K562 (cell line): Measurements from ENCODE around the gene AGRN. TPM values are rescaled to one million over a fixed set of nuclear protein-coding genes. Genes with fewer than 3 reads are reported as not detected.

Experiments
- DMBX1 ChIP-seq: fragments of 250-450 bp; sonication (Bioruptor Pico); IDR thresholded peaks from 2 replicates; pipeline ENCODE4 v1.8.0; 2022; ENCODE audit warnings: inconsistent platforms, mild to moderate bottlenecking, moderate library complexity, borderline replicate concordance
- EP400 ChIP-seq: fragments of 450-650 bp; IDR thresholded peaks from 2 replicates; pipeline ENCODE4 v1.6.1; 2017; ENCODE audit warnings: antibody characterized with exemption, mild to moderate bottlenecking, moderate library complexity
- ESRRB ChIP-seq: fragments of 250-450 bp; sonication (Bioruptor Pico); IDR thresholded peaks from 2 replicates; pipeline ENCODE4 v1.5.0; 2020; ENCODE audit warnings: mild to moderate bottlenecking, moderate library complexity, borderline replicate concordance
- GATAD2A ChIP-seq: fragments of 450-650 bp; IDR thresholded peaks from 2 replicates; pipeline ENCODE4 v1.6.1; 2017
- HDGF ChIP-seq: fragments of 450-650 bp; IDR thresholded peaks from 2 replicates; pipeline ENCODE4 v1.6.1; 2016
- HNRNPK ChIP-seq: fragments of 200-400 bp; formaldehyde crosslinking; IDR thresholded peaks from one replicate; pipeline ENCODE4 v1.6.1; 2018; ENCODE audit warnings: mild to moderate bottlenecking, low read depth, low read length; ENCODE audit not compliant: poor library complexity, severe bottlenecking
- MAZ ChIP-seq, 2 experiments: fragments of 450-650 bp in 1 of 2; sonication (generic) in 1 of 2; formaldehyde crosslinking; IDR thresholded peaks in 1 of 2; conservative IDR thresholded peaks in 1 of 2; 2 replicates each; pipeline versions ENCODE4 v1.4.0 to v1.5.0; 2020; ENCODE audit warnings: mild to moderate bottlenecking in 1 of 2, missing genetic modification reagents in 1 of 2
- MTA2 ChIP-seq: fragments of 450-650 bp; IDR thresholded peaks from 2 replicates; pipeline ENCODE4 v1.6.1; 2016; ENCODE audit warnings: low read depth
- PHF8 ChIP-seq: fragments of 200-600 bp; sonication (generic); IDR thresholded peaks from 2 replicates; pipeline ENCODE4 v1.6.1; 2012; ENCODE audit warnings: mixed run types, mild to moderate bottlenecking, inconsistent platforms, low read length, moderate library complexity, borderline replicate concordance
- RBFOX2 ChIP-seq: fragments of 200-400 bp; formaldehyde crosslinking; IDR thresholded peaks from 2 replicates; pipeline ENCODE4 v1.6.1; 2017; ENCODE audit warnings: low read depth, mild to moderate bottlenecking, low read length, moderate library complexity
- RFX1 ChIP-seq: fragments of 450-650 bp; IDR thresholded peaks from 2 replicates; pipeline ENCODE4 v1.6.1; 2016; ENCODE audit warnings: mild to moderate bottlenecking, moderate library complexity
- SAP30 ChIP-seq: fragments of 200-600 bp; sonication (generic); IDR thresholded peaks from 2 replicates; pipeline ENCODE4 v1.6.1; 2012; ENCODE audit warnings: borderline replicate concordance, low read depth, mild to moderate bottlenecking, moderate library complexity, low read length, control low read depth, inconsistent platforms; ENCODE audit not compliant: insufficient read depth, poor library complexity, severe bottlenecking
- SMAD4 ChIP-seq: fragments of 250-450 bp; sonication (Bioruptor Pico); conservative IDR thresholded peaks from 2 replicates; pipeline ENCODE4 v1.8.0; 2021; ENCODE audit warnings: inconsistent platforms, mild to moderate bottlenecking, moderate library complexity
- STAT5A ChIP-seq: IDR thresholded peaks from 2 replicates; pipeline ENCODE4 v1.6.1; 2012; ENCODE audit warnings: low read length, inconsistent platforms, borderline replicate concordance
- ZNF197 ChIP-seq: fragments of 200-800 bp; sonication (Bioruptor generic); IDR thresholded peaks from 2 replicates; pipeline ENCODE4 v1.6.1; 2016; ENCODE audit warnings: low read depth, missing genetic modification characterization, missing compliant biosample characterization
- polyA plus RNA-seq, 8 experiments: library from polyadenylated mRNA; depleted of rRNA in 4 of 8; stranded (reverse) in 5 of 8; unstranded in 3 of 8; fragments of >200 nt; fragmentation: Nextera tagmentation in 2 of 8; fragmentation: Illumina TruSeq in 1 of 8; extraction: Ambion mirVana in 2 of 8; extraction: Trizol in 1 of 8; gene quantifications; 2 replicates each; pipeline versions ENCODE4 v1.2.1 to v1.2.3, GENCODE V29; 2011 to 2014; ENCODE audit warnings: inconsistent platforms in 1 of 8, missing spikeins in 1 of 8
- total RNA-seq, 7 experiments: library from RNA; depleted of rRNA in 6 of 7; stranded (reverse); fragments of >200 nt in 6 of 7; fragmentation: Illumina TruSeq in 2 of 7; extraction: Trizol in 2 of 7; gene quantifications; 2 replicates each; pipeline versions ENCODE4 v1.2.1 to v1.2.3, GENCODE V29; 2011 to 2021; ENCODE audit warnings: low replicate concordance in 1 of 7
- TF ChIP-seq, protein P1 (sequence below): sonication (generic); formaldehyde crosslinking; IDR thresholded peaks from 2 replicates; pipeline ENCODE4 v1.8.0; 2022; ENCODE audit warnings: mild to moderate bottlenecking, low read depth, missing genetic modification reagents
- TF ChIP-seq, protein P2 (sequence below): fragments of 250-450 bp; sonication (Bioruptor Pico); IDR thresholded peaks from 2 replicates; pipeline ENCODE4 v1.9.0; 2021; ENCODE audit warnings: mild to moderate bottlenecking
- TF ChIP-seq, protein P3 (sequence below), 2 experiments: fragments of 450-650 bp in 1 of 2; IDR thresholded peaks; 2 replicates each; pipeline ENCODE4 v1.6.1; 2011 to 2017; ENCODE audit warnings: low read depth in 2 of 2, antibody characterized with exemption in 1 of 2, borderline replicate concordance in 1 of 2, low read length in 1 of 2, mild to moderate bottlenecking in 1 of 2, mixed read lengths in 1 of 2; ENCODE audit not compliant: control insufficient read depth in 1 of 2
- TF ChIP-seq, protein P4 (sequence below): fragments of 450-650 bp; formaldehyde crosslinking; IDR thresholded peaks from 2 replicates; pipeline ENCODE4 v1.4.0; 2022; ENCODE audit warnings: missing genetic modification characterization
- TF ChIP-seq, protein P5 (sequence below): fragments of 200-800 bp; sonication (Bioruptor generic); IDR thresholded peaks from 2 replicates; pipeline ENCODE4 v1.6.1; 2017; ENCODE audit warnings: missing genetic modification characterization, missing compliant biosample characterization

The AGRN gene
- total and polyA plus RNA-seq, 9 of the 15 experiments (the other 6 are each of a cell fraction or from before 2014, with no cell fraction given) = 0.04 to 111 (median 18.1) TPM

DNA sequence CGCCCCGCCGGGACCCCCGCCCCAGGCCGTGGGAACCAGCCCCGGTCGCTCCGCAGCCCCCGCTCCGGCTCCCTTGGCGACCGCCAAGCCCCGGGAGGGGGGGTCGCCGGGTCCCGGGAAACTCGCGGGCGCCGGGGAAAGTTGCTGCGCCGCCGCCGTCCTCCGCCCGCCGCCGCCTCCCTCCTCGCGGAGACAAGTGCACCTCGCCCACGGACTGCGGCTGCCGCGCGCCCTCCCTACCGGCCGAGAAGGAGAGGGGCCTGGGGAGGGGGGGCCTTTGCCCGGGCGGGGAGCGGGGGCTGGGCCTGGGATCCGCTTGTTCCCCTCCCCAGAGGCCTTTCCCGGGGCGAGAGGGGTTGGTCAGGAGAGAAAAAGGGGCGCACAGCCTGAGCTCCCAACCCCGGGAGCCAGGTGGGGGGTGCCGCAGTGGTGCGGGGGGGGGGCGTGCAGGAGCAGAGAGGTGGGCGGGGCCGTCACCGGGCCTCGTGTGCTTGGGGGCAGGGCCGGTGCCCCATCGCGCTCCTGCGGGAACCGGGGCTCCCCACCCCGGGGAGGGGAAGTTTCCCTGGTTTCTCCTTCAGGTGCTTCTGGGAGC, 592 bp downstream of the AGRN start (continued):
- TF ChIP-seq RBFOX2 = peak; percentile 11; the same call in 1 of the 2 replicates
- TF ChIP-seq, protein P1, sequence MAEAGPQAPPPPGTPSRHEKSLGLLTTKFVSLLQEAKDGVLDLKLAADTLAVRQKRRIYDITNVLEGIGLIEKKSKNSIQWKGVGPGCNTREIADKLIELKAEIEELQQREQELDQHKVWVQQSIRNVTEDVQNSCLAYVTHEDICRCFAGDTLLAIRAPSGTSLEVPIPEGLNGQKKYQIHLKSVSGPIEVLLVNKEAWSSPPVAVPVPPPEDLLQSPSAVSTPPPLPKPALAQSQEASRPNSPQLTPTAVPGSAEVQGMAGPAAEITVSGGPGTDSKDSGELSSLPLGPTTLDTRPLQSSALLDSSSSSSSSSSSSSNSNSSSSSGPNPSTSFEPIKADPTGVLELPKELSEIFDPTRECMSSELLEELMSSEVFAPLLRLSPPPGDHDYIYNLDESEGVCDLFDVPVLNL (CRISPR knock-in tag) = no peak
- TF ChIP-seq, protein P2, sequence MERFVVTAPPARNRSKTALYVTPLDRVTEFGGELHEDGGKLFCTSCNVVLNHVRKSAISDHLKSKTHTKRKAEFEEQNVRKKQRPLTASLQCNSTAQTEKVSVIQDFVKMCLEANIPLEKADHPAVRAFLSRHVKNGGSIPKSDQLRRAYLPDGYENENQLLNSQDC (CRISPR knock-in tag) = no peak
- TF ChIP-seq, protein P3, sequence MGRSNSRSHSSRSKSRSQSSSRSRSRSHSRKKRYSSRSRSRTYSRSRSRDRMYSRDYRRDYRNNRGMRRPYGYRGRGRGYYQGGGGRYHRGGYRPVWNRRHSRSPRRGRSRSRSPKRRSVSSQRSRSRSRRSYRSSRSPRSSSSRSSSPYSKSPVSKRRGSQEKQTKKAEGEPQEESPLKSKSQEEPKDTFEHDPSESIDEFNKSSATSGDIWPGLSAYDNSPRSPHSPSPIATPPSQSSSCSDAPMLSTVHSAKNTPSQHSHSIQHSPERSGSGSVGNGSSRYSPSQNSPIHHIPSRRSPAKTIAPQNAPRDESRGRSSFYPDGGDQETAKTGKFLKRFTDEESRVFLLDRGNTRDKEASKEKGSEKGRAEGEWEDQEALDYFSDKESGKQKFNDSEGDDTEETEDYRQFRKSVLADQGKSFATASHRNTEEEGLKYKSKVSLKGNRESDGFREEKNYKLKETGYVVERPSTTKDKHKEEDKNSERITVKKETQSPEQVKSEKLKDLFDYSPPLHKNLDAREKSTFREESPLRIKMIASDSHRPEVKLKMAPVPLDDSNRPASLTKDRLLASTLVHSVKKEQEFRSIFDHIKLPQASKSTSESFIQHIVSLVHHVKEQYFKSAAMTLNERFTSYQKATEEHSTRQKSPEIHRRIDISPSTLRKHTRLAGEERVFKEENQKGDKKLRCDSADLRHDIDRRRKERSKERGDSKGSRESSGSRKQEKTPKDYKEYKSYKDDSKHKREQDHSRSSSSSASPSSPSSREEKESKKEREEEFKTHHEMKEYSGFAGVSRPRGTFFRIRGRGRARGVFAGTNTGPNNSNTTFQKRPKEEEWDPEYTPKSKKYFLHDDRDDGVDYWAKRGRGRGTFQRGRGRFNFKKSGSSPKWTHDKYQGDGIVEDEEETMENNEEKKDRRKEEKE (IDR thresholded peaks at IDR 0.05; ENCODE audit: borderline replicate concordance in 1 of 2, control insufficient read depth in 1 of 2, low read depth in 2 of 2, low read length in 1 of 2) = no peak
- no peak for TF ChIP-seq HDGF
- 0 out of 4 replicates have a peak, but pooled peaks have one; percentile 10 to 15 for TF ChIP-seq MAZ (CRISPR knock-in tag; conservative IDR thresholded peaks at IDR 0.05 in 1 of 2, IDR thresholded peaks at IDR 0.05 in 1 of 2)
- TF ChIP-seq DMBX1 (CRISPR knock-in tag) = no peak
- no peak for TF ChIP-seq HNRNPK
- TF ChIP-seq RFX1 = no peak
- no peak for TF ChIP-seq PHF8
- no peak for TF ChIP-seq EP400
- TF ChIP-seq SMAD4 (CRISPR knock-in tag) = peak; percentile 35; the same call in 1 of the 2 replicates
- no peak for TF ChIP-seq MTA2
- TF ChIP-seq ZNF197 (CRISPR knock-in tag) = no peak
- TF ChIP-seq, protein P4, sequence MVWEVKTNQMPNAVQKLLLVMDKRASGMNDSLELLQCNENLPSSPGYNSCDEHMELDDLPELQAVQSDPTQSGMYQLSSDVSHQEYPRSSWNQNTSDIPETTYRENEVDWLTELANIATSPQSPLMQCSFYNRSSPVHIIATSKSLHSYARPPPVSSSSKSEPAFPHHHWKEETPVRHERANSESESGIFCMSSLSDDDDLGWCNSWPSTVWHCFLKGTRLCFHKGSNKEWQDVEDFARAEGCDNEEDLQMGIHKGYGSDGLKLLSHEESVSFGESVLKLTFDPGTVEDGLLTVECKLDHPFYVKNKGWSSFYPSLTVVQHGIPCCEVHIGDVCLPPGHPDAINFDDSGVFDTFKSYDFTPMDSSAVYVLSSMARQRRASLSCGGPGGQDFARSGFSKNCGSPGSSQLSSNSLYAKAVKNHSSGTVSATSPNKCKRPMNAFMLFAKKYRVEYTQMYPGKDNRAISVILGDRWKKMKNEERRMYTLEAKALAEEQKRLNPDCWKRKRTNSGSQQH = no peak
- TF ChIP-seq SAP30 = no peak
- no peak for TF ChIP-seq ESRRB
- TF ChIP-seq, protein P5, sequence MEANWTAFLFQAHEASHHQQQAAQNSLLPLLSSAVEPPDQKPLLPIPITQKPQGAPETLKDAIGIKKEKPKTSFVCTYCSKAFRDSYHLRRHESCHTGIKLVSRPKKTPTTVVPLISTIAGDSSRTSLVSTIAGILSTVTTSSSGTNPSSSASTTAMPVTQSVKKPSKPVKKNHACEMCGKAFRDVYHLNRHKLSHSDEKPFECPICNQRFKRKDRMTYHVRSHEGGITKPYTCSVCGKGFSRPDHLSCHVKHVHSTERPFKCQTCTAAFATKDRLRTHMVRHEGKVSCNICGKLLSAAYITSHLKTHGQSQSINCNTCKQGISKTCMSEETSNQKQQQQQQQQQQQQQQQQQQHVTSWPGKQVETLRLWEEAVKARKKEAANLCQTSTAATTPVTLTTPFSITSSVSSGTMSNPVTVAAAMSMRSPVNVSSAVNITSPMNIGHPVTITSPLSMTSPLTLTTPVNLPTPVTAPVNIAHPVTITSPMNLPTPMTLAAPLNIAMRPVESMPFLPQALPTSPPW (CRISPR knock-in tag) = peak; percentile 66
- no peak for TF ChIP-seq STAT5A
- TF ChIP-seq GATAD2A = no peak
